Measurements from ENCODE around the gene ARFIP1. TPM values are rescaled to one million over a fixed set of nuclear protein-coding genes. Genes with fewer than 3 reads are reported as not detected.

Gene ARFIP1
- total and polyA plus RNA-seq, 8 donors = 9.2 to 20.6 (median 11.3) TPM

- ATAC-seq = peak; percentile 29 to 61 (median 38)
Observed at GRCh38 chr4:152937336-152938236, 157.8 kb downstream of the ARFIP1 start.

GRCh38 chr4:152938237-152938947, 158.6 kb downstream of the ARFIP1 start:
- no peak overlapping the region for H3K27ac ChIP-seq
- WGBS, 2 donors = 11 to 13% methylated on average over 17 of the region's 17 CpGs
- ATAC-seq = peak in 1 of 4 donors; percentile 1
- intact Hi-C loops (cut with DNase I) = no loop called here
- H3K9me3 ChIP-seq = no peaks in the 10 kb centered on the region
- H3K4me3 ChIP-seq = peak overlapping the region in 3 of 4 donors; percentile 67 to 74 (median 71)
- TF ChIP-seq CTCF (IDR thresholded peaks at IDR 0.05) = no peak
- no peaks in the 10 kb centered on the region for H3K27me3 ChIP-seq
- no peaks in the 10 kb centered on the region for H3K4me1 ChIP-seq
- no peak for FAIRE-seq
- H3K36me3 ChIP-seq = no peaks in the 10 kb centered on the region
- no peak for DNase-seq

More at GRCh38 chr4:152937336-152938236, 157.8 kb downstream of the ARFIP1 start:
- DNase-seq (peak; percentile 14 to 79 (median 42)), FAIRE-seq (no peak)
- 1% methylated on average over 58 to 91 of the region's 91 CpGs for WGBS, 2 donors
- Histone ChIP-seq H3K36me3 (no peaks in the 10 kb centered on the region), H3K4me3 (peak overlapping the region; percentile 55 to 74 (median 69)), H3K9me3 (no peaks in the 10 kb centered on the region), H3K27me3 (no peaks in the 10 kb centered on the region), H3K27ac (no peak overlapping the region), H3K4me1 (no peaks in the 10 kb centered on the region)
- intact Hi-C loops (cut with DNase I) = no loop called here
- no peak for TF ChIP-seq CTCF (IDR thresholded peaks at IDR 0.05)

GRCh38 chr4:152939621-152940020, 159.9 kb downstream of the ARFIP1 start:
- Histone ChIP-seq H3K27ac (no peak overlapping the region), H3K27me3 (no peaks in the 10 kb centered on the region), H3K36me3 (no peaks in the 10 kb centered on the region), H3K4me1 (no peaks in the 10 kb centered on the region), H3K9me3 (no peaks in the 10 kb centered on the region), H3K4me3 (no peak overlapping the region)
- no peak for DNase-seq
- FAIRE-seq = no peak
- intact Hi-C loops (cut with DNase I) = no loop called here
- ATAC-seq = no peak
- TF ChIP-seq CTCF (IDR thresholded peaks at IDR 0.05) = no peak
- WGBS, 2 donors = 92 to 100% methylated on average over 2 of the region's 2 CpGs

- Histone ChIP-seq H3K27me3 (no peaks in the 10 kb centered on the region), H3K4me1 (no peaks in the 10 kb centered on the region), H3K27ac (no peak overlapping the region), H3K36me3 (no peaks in the 10 kb centered on the region), H3K4me3 (no peak overlapping the region), H3K9me3 (no peaks in the 10 kb centered on the region)
- TF ChIP-seq CTCF (IDR thresholded peaks at IDR 0.05) = no peak
- intact Hi-C loops (cut with DNase I) = no loop called here
- WGBS, 2 donors = 96% methylated on average over 2 of the region's 2 CpGs
- FAIRE-seq = no peak
- no peak for ATAC-seq
- no peak for DNase-seq
Observed at GRCh38 chr4:152940461-152940860, 160.7 kb downstream of the ARFIP1 start.
